WERI-Rb-1 (cell line): ENCODE data around the gene ESX1.

Experiments
- DNase-seq: peaks from one replicate; pipeline ENCODE4 v3.0.0-alpha.2; 2020
- H3K27ac ChIP-seq: fragments of 250-450 bp; sonication (Bioruptor Pico); 2 replicates; pipeline ENCODE4 v1.5.1; 2020; ENCODE audit warnings: mild to moderate bottlenecking, moderate library complexity
- H3K27me3 ChIP-seq: fragments of 250-450 bp; sonication (Bioruptor Pico); 2 replicates; pipeline ENCODE4 v1.5.1; 2021; ENCODE audit warnings: mild to moderate bottlenecking, low read depth, moderate library complexity; ENCODE audit not compliant: insufficient read depth, severe bottlenecking
- H3K36me3 ChIP-seq: fragments of 250-450 bp; sonication (Bioruptor Pico); 2 replicates; pipeline ENCODE4 v1.5.1; 2020; ENCODE audit warnings: mild to moderate bottlenecking, moderate library complexity
- H3K4me3 ChIP-seq: 2 replicates; pipeline ENCODE4 v1.5.1; 2011; ENCODE audit warnings: low read depth, mild to moderate bottlenecking, control low read depth, low read length
- H3K9me3 ChIP-seq: fragments of 250-450 bp; sonication (Bioruptor Pico); 2 replicates; pipeline ENCODE4 v1.5.1; 2021; ENCODE audit warnings: mild to moderate bottlenecking, moderate library complexity; ENCODE audit not compliant: severe bottlenecking
- CTCF ChIP-seq: IDR thresholded peaks from 2 replicates; pipeline ENCODE4 v1.5.1; 2011; ENCODE audit warnings: low read depth, mild to moderate bottlenecking, control low read depth, inconsistent platforms, low read length

ESX1 gene

DNA sequence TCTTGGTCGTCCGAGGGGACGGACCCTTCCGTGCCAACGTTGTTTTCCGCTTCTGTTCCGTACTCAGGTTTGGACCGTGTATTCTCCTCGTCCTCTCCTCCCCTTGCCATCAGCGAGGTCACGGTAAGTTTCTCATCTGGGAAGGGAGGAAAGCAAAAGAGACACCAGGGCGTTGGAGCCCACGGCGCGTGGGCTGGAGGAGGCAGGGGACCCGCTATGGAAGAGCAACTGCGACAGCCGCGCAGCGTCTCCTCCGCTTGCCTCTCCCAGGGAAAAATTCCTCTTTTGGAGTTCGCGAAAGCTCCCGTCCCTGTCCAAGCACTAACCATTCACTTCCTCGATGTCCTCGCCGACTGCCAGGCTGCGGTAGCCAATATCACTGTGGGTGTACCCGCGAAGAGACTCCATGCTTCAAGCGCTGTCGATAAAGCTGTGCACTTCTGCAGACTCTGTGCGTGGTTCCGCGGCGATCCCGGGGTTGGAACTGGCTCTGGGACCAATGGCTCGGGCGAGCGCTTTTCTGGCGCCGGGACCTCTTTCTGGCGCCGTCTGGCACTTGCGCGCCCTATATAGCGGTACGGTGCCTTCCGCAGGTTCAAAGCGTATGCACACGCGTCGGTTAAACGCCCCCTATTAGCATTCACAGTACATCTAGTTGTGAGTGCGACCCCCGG lies at the start of gene ESX1:
Gene ESX1 (minus strand): TSS at position 492 of the 674 bp plus-strand sequence. CDS start 84 bp downstream, at position 408.
- H3K9me3 ChIP-seq, result peaks cover 14% of the 10 kb centered on the region
- no peaks in the 10 kb centered on the region for H3K36me3 ChIP-seq
- DNase-seq, result no peak
- no peak within 1 kb of the TSS for H3K4me3 ChIP-seq
- no peak within 1 kb of the TSS for H3K27ac ChIP-seq
- H3K27me3 ChIP-seq, result peaks cover 82% of the 10 kb centered on the region
- TF ChIP-seq CTCF, result no peak

GRCh38 chrX:104295636-104296035 lies 40.9 kb upstream of the ESX1 start:
- peaks cover 59% of the 10 kb centered on the region for H3K27me3 ChIP-seq
- no peaks in the 10 kb centered on the region for H3K9me3 ChIP-seq
- DNase-seq, result no peak
- TF ChIP-seq CTCF, result no peak
- no peaks in the 10 kb centered on the region for H3K36me3 ChIP-seq
- no peak overlapping the region for H3K27ac ChIP-seq
- H3K4me3 ChIP-seq, result no peak overlapping the region

GRCh38 chrX:104288961-104289360 lies 34.2 kb upstream of the ESX1 start:
- TF ChIP-seq CTCF, result no peak
- Histone ChIP-seq H3K36me3 (no peaks in the 10 kb centered on the region), H3K27ac (no peak overlapping the region), H3K4me3 (no peak overlapping the region), H3K27me3 (peaks cover 59% of the 10 kb centered on the region), H3K9me3 (no peaks in the 10 kb centered on the region)
- no peak for DNase-seq

DNA sequence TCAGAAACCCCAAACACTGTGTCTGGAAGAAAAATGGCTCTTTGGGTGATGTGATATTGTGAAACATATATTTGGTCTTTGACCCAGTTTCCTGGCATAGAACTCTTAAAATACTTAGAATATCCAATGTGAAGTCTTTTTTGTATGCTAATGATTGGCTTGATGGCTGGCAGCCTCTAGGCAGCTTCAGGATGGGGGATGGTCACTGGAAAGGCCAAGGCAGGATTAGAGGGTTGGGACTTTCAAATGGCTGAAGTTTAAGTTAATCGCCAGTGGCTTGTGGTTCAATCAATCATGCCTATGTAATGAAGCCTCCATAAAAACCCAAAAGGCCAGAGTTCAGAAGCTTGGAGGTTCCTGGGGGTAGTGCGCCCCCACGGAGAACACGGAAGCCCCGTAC lies 33.5 kb upstream of the ESX1 start:
- TF ChIP-seq CTCF, result no peak
- DNase-seq, result no peak
- no peaks in the 10 kb centered on the region for H3K9me3 ChIP-seq
- peaks cover 54% of the 10 kb centered on the region for H3K27me3 ChIP-seq
- no peak overlapping the region for H3K27ac ChIP-seq
- no peaks in the 10 kb centered on the region for H3K36me3 ChIP-seq
- no peak overlapping the region for H3K4me3 ChIP-seq

- Histone ChIP-seq H3K4me3 (no peak overlapping the region), H3K36me3 (no peaks in the 10 kb centered on the region), H3K9me3 (no peaks in the 10 kb centered on the region), H3K27ac (no peak overlapping the region), H3K27me3 (peaks cover 56% of the 10 kb centered on the region)
- TF ChIP-seq CTCF, result no peak
- no peak for DNase-seq
Observed at GRCh38 chrX:104285201-104285600, 30.5 kb upstream of the ESX1 start.

GRCh38 chrX:104284507-104284906 lies 29.8 kb upstream of the ESX1 start:
- no peak for DNase-seq
- TF ChIP-seq CTCF, result no peak
- H3K27me3 ChIP-seq, result peaks cover 59% of the 10 kb centered on the region

More at GRCh38 chrX:104284507-104284906, 29.8 kb upstream of the ESX1 start:
- Histone ChIP-seq H3K27ac (no peak overlapping the region), H3K4me3 (no peak overlapping the region), H3K9me3 (no peaks in the 10 kb centered on the region), H3K36me3 (no peaks in the 10 kb centered on the region)
